Stomach (tissue), 9 donors: ENCODE results near the gene LCE2A. TPM values are rescaled to one million over a fixed set of nuclear protein-coding genes. Genes with fewer than 3 reads are reported as not detected.
"Not testable (repeated sequence)": the region's sequence is repeated elsewhere in the genome, so short reads cannot be mapped to it uniquely, and the experiment has no call there.

Experiments used
- DNase-seq, 2 donors: peaks; one replicate each; pipeline versions ENCODE4 v3.0.0 to v3.0.0-alpha.2; 2013 to 2019
- H3K27ac ChIP-seq, 5 donors: fragments of 200-600 bp in 4 of 5; sonication (generic) in 4 of 5; one replicate each; pipeline ENCODE4 v1.5.1; 2013 to 2019; ENCODE audit warnings: mild to moderate bottlenecking in 1 of 5, moderate library complexity in 1 of 5
- H3K27me3 ChIP-seq, 3 donors: fragments of 200-600 bp; sonication (generic); one replicate each; pipeline ENCODE4 v1.5.1; 2017 to 2019; ENCODE audit warnings: mixed run types in 1 of 3
- H3K36me3 ChIP-seq, 4 donors: fragments of 200-600 bp; sonication (generic); 1 replicate in 3 of 4; 2 replicates in 1 of 4; pipeline ENCODE4 v1.5.1; 2016 to 2019
- H3K4me1 ChIP-seq, 4 donors: fragments of 200-600 bp; sonication (generic); one replicate each; pipeline ENCODE4 v1.5.1; 2016 to 2019
- H3K4me3 ChIP-seq, 4 donors: fragments of 200-600 bp; sonication (generic) in 3 of 4; one replicate each; pipeline ENCODE4 v1.5.1; 2016 to 2019; ENCODE audit warnings: mild to moderate bottlenecking in 1 of 4
- H3K9me3 ChIP-seq, 4 donors: fragments of 200-600 bp; sonication (generic); one replicate each; pipeline ENCODE4 v1.5.1; 2016 to 2019
- CTCF ChIP-seq, 7 experiments: fragments of 450-650 bp in 4 of 7; fragments of 200-600 bp in 3 of 7; sonication (generic) in 3 of 7; IDR thresholded peaks; one replicate each; pipeline ENCODE4 v1.5.1; 2016 to 2019; ENCODE audit warnings: antibody characterized with exemption in 7 of 7, control low read depth in 2 of 7, mild to moderate bottlenecking in 1 of 7
- EP300 ChIP-seq: sonication (generic); formaldehyde crosslinking; IDR thresholded peaks from one replicate; pipeline ENCODE4 v1.6.1; 2017; ENCODE audit warnings: antibody characterized with exemption
- POLR2A ChIP-seq, 4 donors: fragments of 450-650 bp; IDR thresholded peaks; one replicate each; pipeline ENCODE4 v1.6.1; 2016; ENCODE audit warnings: antibody characterized with exemption in 4 of 4, control low read depth in 2 of 4, mild to moderate bottlenecking in 1 of 4, moderate library complexity in 1 of 4
- POLR2AphosphoS5 ChIP-seq, 3 donors: sonication (generic); formaldehyde crosslinking; IDR thresholded peaks; one replicate each; pipeline ENCODE4 v1.6.1; 2016; ENCODE audit warnings: antibody characterized with exemption in 3 of 3
- WGBS, 5 donors: extraction: QIAGEN DNeasy Blood & Tissue Kit in 3 of 5; methylation state at CpG; one replicate each; pipeline versions ENCODE4 v1.1.5 to v1.1.7; 2013 to 2018; 5-methylcytosine and 5-hydroxymethylcytosine counted together
- intact Hi-C: fragments of 100-400 bp; cut with DNase I; formaldehyde crosslinking; loops from one replicate; pipeline ENCODE4 v1.15.1; 2023; ENCODE audit warnings: low total_unique reads
- polyA plus RNA-seq, 3 donors: library from polyadenylated mRNA; stranded (reverse); fragments of 200-250 nt; gene quantifications; one replicate each; pipeline ENCODE4 v1.2.3, GENCODE V29; 2013
- total RNA-seq, 5 donors: library from RNA; depleted of rRNA; stranded (reverse); fragments of >200 nt; gene quantifications; one replicate each; pipeline versions ENCODE4 v1.1.0 to v1.2.3, GENCODE V29; 2014 to 2016
- donor health status: healthy with polysubstance abuse.
- donor health status: Bipolar disorder and iron deficiency.
- donor health status: healthy.

LCE2A gene
- total and polyA plus RNA-seq, 8 donors, result not detected

DNA sequence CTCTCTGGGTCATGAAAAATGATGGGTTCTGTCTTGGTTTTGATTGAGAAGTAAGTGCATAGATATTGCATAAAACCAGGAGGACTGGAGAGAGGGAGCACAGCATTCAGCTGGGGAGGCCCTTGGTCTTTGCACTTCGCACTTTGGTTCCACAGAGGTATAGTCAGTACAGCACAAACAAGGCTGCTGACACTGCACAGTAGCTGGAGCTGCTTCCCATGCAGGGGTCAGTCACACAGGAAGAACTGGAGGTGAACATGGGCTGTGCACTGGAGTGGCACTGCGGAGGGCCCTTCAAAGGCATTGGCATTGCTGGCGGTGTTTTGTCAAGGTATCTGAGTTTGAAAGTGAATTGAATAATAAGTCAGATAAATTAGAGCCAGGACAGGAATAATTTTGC is 39.5 kb upstream of the LCE2A start:
- TF ChIP-seq POLR2A (IDR thresholded peaks at IDR 0.05) (no peak), EP300 (no peak), POLR2AphosphoS5 (IDR thresholded peaks at IDR 0.05) (no peak), CTCF (IDR thresholded peaks at IDR 0.05) (no peak)
- Histone ChIP-seq H3K9me3 (no peaks in the 10 kb centered on the region), H3K27me3 (peaks cover 0 to 7% (median 0%) of the 10 kb centered on the region in 3 donors), H3K27ac (no peak overlapping the region), H3K36me3 (no peaks in the 10 kb centered on the region), H3K4me3 (no peak overlapping the region), H3K4me1 (no peaks in the 10 kb centered on the region)
- intact Hi-C loops, result no loop called here
- no peak for DNase-seq
- 83 to 95% (median 88%) methylated on average over 3 of the region's 3 CpGs for WGBS, 5 donors

DNA sequence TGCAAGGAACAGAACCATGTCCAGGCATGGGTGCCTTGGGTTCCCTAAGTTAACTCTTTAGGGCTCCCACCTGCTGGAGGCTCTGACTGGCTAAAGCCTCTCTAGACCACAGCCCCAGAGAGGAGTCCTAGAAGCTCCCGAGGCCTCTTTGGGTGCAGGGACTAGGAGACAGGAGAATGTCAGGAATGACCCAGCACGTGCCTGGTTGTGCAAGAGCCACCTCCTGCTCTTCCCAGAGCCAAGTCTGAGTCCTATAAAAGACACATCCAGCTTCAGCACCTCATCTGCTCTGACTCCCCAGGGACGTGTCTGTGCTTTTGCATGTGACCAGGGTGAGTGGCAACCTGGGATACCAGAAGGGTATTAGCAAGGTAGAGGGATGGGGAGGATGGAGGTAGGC is 35.0 kb upstream of the LCE2A start, which contains the start of gene LCE2D:
TSS of gene LCE2D (plus strand) at position 283 of the 400 bp plus-strand sequence. CDS start 726 bp downstream, outside the sequence.
- H3K27me3 ChIP-seq, result peaks cover 0 to 13% (median 0%) of the 10 kb centered on the region in 3 donors
- TF ChIP-seq POLR2A (IDR thresholded peaks at IDR 0.05) (no peak), EP300 (no peak), CTCF (IDR thresholded peaks at IDR 0.05) (no peak), POLR2AphosphoS5 (IDR thresholded peaks at IDR 0.05) (no peak)
- H3K4me1 ChIP-seq, result no peaks in the 10 kb centered on the region
- DNase-seq, result no peak
- 59 to 72% (median 64%) methylated on average over 3 of the region's 3 CpGs for WGBS, 5 donors
- no peak within 1 kb of the TSS for H3K4me3 ChIP-seq
- intact Hi-C loops, result no loop called here
- H3K36me3 ChIP-seq, result no peaks in the 10 kb centered on the region
- no peak within 1 kb of the TSS for H3K27ac ChIP-seq
- H3K9me3 ChIP-seq, result no peaks in the 10 kb centered on the region

GRCh38 chr1:152666171-152666570 is 32.0 kb upstream of the LCE2A start:
- H3K4me3 ChIP-seq, H3K27ac ChIP-seq, intact Hi-C loops, H3K9me3 ChIP-seq, H3K36me3 ChIP-seq, H3K4me1 ChIP-seq, DNase-seq: not testable (repeated sequence)
- peaks cover 0 to 13% (median 0%) of the 10 kb centered on the region in 3 donors for H3K27me3 ChIP-seq
- 87 to 95% (median 91%) methylated on average over 1 of the region's 1 CpG for WGBS, 5 donors

DNA sequence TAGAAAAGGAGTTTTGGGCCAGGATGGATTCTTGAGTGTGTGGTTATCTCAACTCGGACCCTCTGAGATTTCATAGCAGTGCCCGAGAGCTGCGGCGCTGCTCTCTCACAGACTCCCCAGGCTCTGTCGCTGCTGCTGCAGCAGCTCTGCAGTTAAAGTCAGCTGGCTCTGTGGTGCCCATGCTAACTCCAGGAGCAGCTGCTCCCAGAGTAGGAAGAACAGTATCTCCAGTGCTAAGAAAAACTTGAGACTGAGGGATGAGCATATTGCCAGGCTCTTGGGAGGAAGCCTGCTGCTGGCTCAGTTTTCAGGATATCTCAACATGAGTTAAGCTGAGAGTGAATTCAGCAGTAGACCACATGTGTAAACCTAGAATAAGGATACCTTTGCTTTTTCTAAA is 30.5 kb upstream of the LCE2A start:
- Histone ChIP-seq H3K4me3 (no peak overlapping the region), H3K27me3 (peaks cover 0 to 12% (median 0%) of the 10 kb centered on the region in 3 donors), H3K36me3 (no peaks in the 10 kb centered on the region), H3K4me1 (no peaks in the 10 kb centered on the region), H3K27ac (no peak overlapping the region), H3K9me3 (no peaks in the 10 kb centered on the region)
- intact Hi-C loops, result no loop called here
- no peak for DNase-seq
- WGBS, 5 donors, result 83 to 97% (median 88%) methylated on average over 5 of the region's 5 CpGs
- TF ChIP-seq POLR2AphosphoS5 (IDR thresholded peaks at IDR 0.05) (no peak), POLR2A (IDR thresholded peaks at IDR 0.05) (no peak), CTCF (IDR thresholded peaks at IDR 0.05) (no peak), EP300 (no peak)

DNA sequence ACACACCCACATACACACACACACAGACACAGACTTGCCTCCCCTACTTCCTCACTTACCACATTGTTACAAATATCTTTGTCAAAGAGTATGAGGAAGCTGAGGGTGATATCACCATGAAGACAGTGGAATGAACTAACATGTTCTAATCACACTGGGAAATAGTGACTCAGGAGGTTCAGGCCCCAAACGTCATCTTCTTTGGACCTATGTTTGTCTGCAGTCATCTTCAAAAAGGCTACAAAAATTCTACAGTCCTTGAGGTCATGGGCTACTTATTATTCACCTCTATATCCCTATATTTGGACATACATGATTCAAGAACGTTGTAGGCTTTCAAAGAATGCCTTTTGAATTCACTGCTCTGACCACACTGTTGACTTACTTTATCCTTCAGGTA is 25.1 kb upstream of the LCE2A start:
- no peak overlapping the region for H3K27ac ChIP-seq
- H3K4me3 ChIP-seq, result no peak overlapping the region
- no peak for DNase-seq
- TF ChIP-seq EP300 (no peak), POLR2AphosphoS5 (IDR thresholded peaks at IDR 0.05) (no peak), CTCF (IDR thresholded peaks at IDR 0.05) (no peak), POLR2A (IDR thresholded peaks at IDR 0.05) (no peak)
- 30 to 42% (median 31%) methylated on average over 2 of the region's 2 CpGs for WGBS, 5 donors
- intact Hi-C loops, result no loop called here
- no peaks in the 10 kb centered on the region for H3K36me3 ChIP-seq
- peaks cover 0 to 4% (median 0%) of the 10 kb centered on the region in 3 donors for H3K27me3 ChIP-seq
- no peaks in the 10 kb centered on the region for H3K4me1 ChIP-seq
- H3K9me3 ChIP-seq, result no peaks in the 10 kb centered on the region

- H3K4me3 ChIP-seq, intact Hi-C loops, H3K4me1 ChIP-seq, DNase-seq, H3K27me3 ChIP-seq, H3K27ac ChIP-seq, H3K36me3 ChIP-seq, H3K9me3 ChIP-seq: not testable (repeated sequence)
- 50 to 76% (median 67%) methylated on average over 2 to 3 of the region's 3 CpGs for WGBS, 5 donors
Measured at GRCh38 chr1:152674983-152675382, 23.2 kb upstream of the LCE2A start, which contains the start of gene LCE2C. Gene LCE2C, plus strand, starts transcription at chr1:152675279. Its CDS starts 737 bp downstream, at chr1:152676016.
